WI38 (cell line): Measurements from ENCODE around the gene CD180.

Source experiments
- H3K4me3 ChIP-seq: 2 replicates; pipeline ENCODE4 v1.5.1; 2011; ENCODE audit warnings: low read depth, mild to moderate bottlenecking, control low read depth, low read length
- TF ChIP-seq, protein P1 (sequence below): IDR thresholded peaks from 2 replicates; pipeline ENCODE4 v1.5.1; 2012; ENCODE audit warnings: low read depth, mild to moderate bottlenecking, control low read depth, low read length

The CD180 gene

DNA sequence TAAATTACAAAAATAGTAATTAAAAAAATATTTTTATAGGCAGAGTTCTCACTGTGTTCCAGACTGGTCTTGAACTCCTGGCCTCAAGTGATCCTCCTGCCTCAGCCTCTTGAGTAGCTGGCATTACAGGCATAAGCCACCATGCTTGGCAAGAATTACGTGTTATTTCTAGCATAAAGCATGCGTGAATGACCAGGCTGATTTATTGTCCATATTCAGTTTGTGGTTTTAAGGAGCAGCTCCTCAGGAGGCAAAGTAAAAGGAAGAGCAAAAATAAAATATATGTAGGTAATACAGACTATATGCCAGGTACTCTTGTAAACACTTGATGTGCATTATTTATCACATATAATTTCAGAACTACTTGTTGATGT is 7.1 kb upstream of the CD180 start:
- no peak overlapping the region for H3K4me3 ChIP-seq
- TF ChIP-seq, protein P1, sequence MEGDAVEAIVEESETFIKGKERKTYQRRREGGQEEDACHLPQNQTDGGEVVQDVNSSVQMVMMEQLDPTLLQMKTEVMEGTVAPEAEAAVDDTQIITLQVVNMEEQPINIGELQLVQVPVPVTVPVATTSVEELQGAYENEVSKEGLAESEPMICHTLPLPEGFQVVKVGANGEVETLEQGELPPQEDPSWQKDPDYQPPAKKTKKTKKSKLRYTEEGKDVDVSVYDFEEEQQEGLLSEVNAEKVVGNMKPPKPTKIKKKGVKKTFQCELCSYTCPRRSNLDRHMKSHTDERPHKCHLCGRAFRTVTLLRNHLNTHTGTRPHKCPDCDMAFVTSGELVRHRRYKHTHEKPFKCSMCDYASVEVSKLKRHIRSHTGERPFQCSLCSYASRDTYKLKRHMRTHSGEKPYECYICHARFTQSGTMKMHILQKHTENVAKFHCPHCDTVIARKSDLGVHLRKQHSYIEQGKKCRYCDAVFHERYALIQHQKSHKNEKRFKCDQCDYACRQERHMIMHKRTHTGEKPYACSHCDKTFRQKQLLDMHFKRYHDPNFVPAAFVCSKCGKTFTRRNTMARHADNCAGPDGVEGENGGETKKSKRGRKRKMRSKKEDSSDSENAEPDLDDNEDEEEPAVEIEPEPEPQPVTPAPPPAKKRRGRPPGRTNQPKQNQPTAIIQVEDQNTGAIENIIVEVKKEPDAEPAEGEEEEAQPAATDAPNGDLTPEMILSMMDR: no peak

DNA sequence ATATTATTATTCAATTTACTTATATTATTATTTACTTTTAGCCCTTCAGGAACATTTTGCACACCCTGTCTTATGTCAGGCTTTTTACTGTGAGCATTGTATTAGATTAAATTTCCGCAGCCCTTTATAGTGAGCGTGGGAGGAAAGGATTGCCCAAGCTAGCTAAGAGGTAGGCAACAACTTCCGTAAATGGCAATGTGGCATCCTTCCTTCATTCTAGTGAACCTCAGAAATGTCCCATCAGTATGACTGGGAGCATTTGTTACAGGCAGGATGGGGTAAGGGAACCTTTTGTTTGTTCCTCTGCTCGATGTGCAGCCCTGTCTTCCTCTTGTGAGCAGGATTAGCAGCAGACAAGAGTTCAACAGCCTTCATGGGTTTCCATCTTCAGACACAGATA is 6.2 kb upstream of the CD180 start:
- no peak overlapping the region for H3K4me3 ChIP-seq
- TF ChIP-seq, protein P1: no peak

DNA sequence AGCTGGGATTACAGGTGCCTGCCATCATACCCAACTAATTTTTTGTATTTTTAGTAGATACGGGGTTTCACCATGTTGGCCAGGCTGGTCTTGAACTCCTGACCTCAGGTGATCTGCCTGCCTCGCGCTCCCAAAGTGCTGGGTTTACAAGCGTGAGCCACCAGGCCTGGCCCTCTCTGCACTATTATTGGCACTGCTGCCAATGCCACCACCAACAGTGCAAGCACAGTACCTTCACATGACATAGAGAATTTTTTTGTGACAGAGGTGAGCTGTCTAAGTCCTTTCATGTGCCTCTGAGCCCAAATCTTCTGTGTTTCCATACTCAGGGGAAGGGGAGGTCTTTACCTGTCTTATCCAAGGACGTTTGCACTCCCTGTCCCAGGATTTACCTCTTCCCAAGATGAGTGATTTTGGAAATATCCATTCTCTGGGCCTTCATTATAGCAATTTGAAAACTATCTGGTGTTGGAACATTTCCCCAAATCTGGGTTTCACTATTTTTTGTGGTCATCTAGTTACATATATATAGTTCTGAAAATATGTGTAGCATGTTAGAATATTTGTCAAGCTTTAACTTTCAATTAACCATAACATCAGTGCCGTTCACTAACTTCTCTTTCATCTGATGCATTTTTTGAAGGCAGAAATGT is 5.4 kb upstream of the CD180 start:
- TF ChIP-seq, protein P1: no peak
- H3K4me3 ChIP-seq: no peak overlapping the region

DNA sequence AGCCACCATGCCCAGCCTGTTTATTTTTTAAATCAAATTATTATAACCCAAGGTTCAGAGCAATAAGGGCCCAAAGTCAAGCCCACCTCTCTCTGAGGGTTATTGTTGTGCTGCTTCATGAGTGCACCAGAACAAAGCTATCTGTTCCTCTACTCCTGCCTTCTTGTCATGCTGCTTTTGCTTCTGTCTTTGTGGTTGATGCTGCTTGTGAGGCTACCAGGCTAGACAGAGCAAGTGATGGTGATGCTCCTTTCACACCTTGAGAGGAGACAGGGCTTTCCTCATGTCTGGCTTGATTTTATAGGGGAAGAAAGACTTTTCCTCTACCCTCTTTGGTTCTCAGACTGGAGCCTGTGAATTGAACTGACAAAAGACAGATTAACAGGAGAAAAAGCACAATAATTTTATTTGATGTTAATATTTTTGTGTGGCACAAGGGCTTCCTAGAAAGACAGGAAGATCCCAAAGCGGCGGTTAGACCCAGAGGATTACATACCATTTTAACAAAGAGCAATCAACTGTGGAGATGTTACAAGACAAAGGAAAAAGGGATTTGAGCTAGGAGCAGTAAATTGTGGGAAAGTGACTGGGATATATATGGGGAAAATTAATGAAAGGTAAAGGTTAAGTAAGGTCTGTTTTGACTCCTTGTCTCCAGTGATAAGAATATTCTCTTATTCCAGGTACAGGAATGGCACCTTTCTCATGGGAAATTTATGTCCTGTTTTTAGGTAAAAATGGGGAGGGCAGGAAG is 4.4 kb upstream of the CD180 start:
- no peak overlapping the region for H3K4me3 ChIP-seq
- TF ChIP-seq, protein P1: no peak

DNA sequence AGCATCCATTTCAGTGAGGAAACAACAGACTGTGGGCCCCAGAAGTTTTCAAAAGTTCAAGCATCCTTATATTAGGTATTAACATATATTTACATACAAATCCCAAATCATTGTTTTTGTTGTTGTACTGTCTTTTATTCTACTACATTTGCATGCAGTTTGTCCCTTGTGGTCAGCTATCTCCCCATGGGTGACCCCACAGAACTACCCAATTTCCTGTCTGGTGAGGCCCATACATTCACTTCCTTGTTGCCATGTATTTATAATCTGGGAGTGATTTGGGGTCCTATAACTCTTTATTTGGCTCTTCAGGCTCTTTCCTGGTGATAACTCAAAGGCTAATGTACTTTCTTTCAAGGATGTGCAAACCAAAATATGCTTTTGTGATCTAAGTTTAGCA is 3.3 kb upstream of the CD180 start:
- TF ChIP-seq, protein P1: no peak
- no peak overlapping the region for H3K4me3 ChIP-seq

DNA sequence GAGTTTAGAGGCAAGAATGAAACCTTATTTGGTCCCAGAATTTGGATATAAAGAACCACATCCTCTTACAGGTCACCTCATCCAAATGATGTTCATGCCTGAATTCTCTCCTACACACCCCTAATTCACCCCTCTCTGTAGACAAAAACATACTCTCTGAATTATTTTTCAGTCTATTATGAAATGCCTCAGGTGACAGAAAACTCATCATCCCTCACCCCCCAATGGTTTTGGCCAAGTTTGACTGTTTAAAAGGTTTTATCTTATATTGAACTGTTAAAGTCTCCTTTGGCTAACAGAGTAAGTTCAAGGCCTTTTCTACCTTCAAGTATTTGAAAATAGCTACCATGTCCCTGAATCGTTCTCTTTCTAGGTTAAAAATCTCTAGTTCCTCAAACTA is 2.3 kb upstream of the CD180 start:
- TF ChIP-seq, protein P1: no peak
- H3K4me3 ChIP-seq: no peak overlapping the region

DNA sequence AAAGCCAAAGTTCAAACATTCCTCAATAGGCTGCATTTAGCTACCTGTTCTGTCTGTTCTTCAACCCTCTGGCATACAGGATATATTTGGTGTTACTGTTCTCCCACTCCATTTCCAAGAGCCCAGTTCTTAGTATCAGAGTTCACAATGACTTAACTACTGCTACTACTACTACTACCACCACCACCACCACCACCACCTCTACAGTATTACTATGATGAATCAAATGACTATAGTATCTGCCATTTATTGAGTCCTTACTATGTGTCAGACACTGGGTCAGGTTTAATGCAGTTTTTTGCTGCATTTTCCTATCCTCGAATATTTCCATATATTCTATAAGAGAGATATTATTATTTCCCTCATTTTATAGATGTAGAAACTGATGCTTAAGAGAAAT is 937 bp upstream of the CD180 start:
- no peak overlapping the region for H3K4me3 ChIP-seq

More for the DNA sequence above, 937 bp upstream of the CD180 start:
- TF ChIP-seq, protein P1: no peak
